ENCODE data around the gene PTK7. TPM values are rescaled to one million over a fixed set of nuclear protein-coding genes. Genes with fewer than 3 reads are reported as not detected.
"Not testable (repeated sequence)": the region's sequence is repeated elsewhere in the genome, so short reads cannot be mapped to it uniquely, and the experiment has no call there.

The PTK7 gene
- total RNA-seq, 1 experiment from 2014 or later = 66.0 TPM

GRCh38 chr6:43130429-43130828, 54.3 kb downstream of the PTK7 start:
- no peak for TF ChIP-seq CTCF (IDR thresholded peaks at IDR 0.05; ENCODE audit: unreplicated experiment)
- CTCF ChIA-PET = interaction anchor here (0.6 to 2.7 kb wide), 8 partner anchors 10 to 229 kb away, joined by 3 to 16 read pairs (median 6); partner anchors contain the start of genes CNPY3, KLC4, MRPL2 and PTK7
- Mint-ChIP-seq H3K27ac (ENCODE audit: unreplicated experiment) (no peak overlapping the region), H3K9me3 (ENCODE audit: low read depth, unreplicated experiment) (no peaks in the 10 kb centered on the region), H3K36me3 (ENCODE audit: insufficient read depth, unreplicated experiment) (no peaks in the 10 kb centered on the region), H3K4me3 (ENCODE audit: low read depth, unreplicated experiment) (no peak overlapping the region), H3K27me3 (ENCODE audit: unreplicated experiment) (no peaks in the 10 kb centered on the region), H3K4me1 (ENCODE audit: low read depth, unreplicated experiment) (peaks cover 8% of the 10 kb centered on the region)
- intact Hi-C loops (cut with micrococcal nuclease; ENCODE audit: unreplicated experiment) = loop anchor here (1.0 kb wide), 1 partner anchor 60 kb away; no protein-coding TSS in a partner anchor
- BruUV-seq (replicated peaks) = no TSS peak
- DNase-seq = no peak

- CTCF ChIA-PET = interaction anchor here (2.7 kb wide), 1 partner anchor 35 kb away, joined by 9 read pairs; no protein-coding TSS in a partner anchor
- H3K4me1 Mint-ChIP-seq (ENCODE audit: low read depth, unreplicated experiment); DNase-seq; H3K27me3 Mint-ChIP-seq (ENCODE audit: unreplicated experiment); BruUV-seq (replicated peaks); intact Hi-C loops (cut with micrococcal nuclease; ENCODE audit: unreplicated experiment); H3K36me3 Mint-ChIP-seq (ENCODE audit: insufficient read depth, unreplicated experiment); H3K4me3 Mint-ChIP-seq (ENCODE audit: low read depth, unreplicated experiment); H3K27ac Mint-ChIP-seq (ENCODE audit: unreplicated experiment); H3K9me3 Mint-ChIP-seq (ENCODE audit: low read depth, unreplicated experiment): not testable (repeated sequence)
Observed at GRCh38 chr6:43131379-43131778, 55.3 kb downstream of the PTK7 start.

- no peak for DNase-seq
- no peak for TF ChIP-seq CTCF (IDR thresholded peaks at IDR 0.05; ENCODE audit: unreplicated experiment)
- Mint-ChIP-seq H3K9me3 (ENCODE audit: low read depth, unreplicated experiment) (no peaks in the 10 kb centered on the region), H3K4me3 (ENCODE audit: low read depth, unreplicated experiment) (no peak overlapping the region), H3K36me3 (ENCODE audit: insufficient read depth, unreplicated experiment) (no peaks in the 10 kb centered on the region), H3K27me3 (ENCODE audit: unreplicated experiment) (no peaks in the 10 kb centered on the region), H3K4me1 (ENCODE audit: low read depth, unreplicated experiment) (no peaks in the 10 kb centered on the region), H3K27ac (ENCODE audit: unreplicated experiment) (no peak overlapping the region)
- CTCF ChIA-PET = interaction anchor here (0.6 kb wide), 1 partner anchor 116 kb away, joined by 3 read pairs; the partner anchor contains the start of gene RRP36
- intact Hi-C loops (cut with micrococcal nuclease; ENCODE audit: unreplicated experiment) = no loop called here
- BruUV-seq (replicated peaks) = no TSS peak
Observed at GRCh38 chr6:43138267-43138666, 62.2 kb downstream of the PTK7 start.

- CTCF ChIA-PET = interaction anchor here (0.7 kb wide), 1 partner anchor 10 kb away, joined by 4 read pairs; no protein-coding TSS in a partner anchor
- DNase-seq; H3K9me3 Mint-ChIP-seq (ENCODE audit: low read depth, unreplicated experiment); H3K27me3 Mint-ChIP-seq (ENCODE audit: unreplicated experiment); H3K4me3 Mint-ChIP-seq (ENCODE audit: low read depth, unreplicated experiment); H3K27ac Mint-ChIP-seq (ENCODE audit: unreplicated experiment); H3K36me3 Mint-ChIP-seq (ENCODE audit: insufficient read depth, unreplicated experiment); BruUV-seq (replicated peaks); H3K4me1 Mint-ChIP-seq (ENCODE audit: low read depth, unreplicated experiment): not testable (repeated sequence)
- intact Hi-C loops (cut with micrococcal nuclease; ENCODE audit: unreplicated experiment) = loop anchor here (5.0 kb wide), 1 partner anchor 178 kb away; the partner anchor contains the start of gene GNMT
Observed at GRCh38 chr6:43139973-43140372, 63.9 kb downstream of the PTK7 start.

GRCh38 chr6:43141644-43142043, 65.5 kb downstream of the PTK7 start:
- intact Hi-C loops (cut with micrococcal nuclease; ENCODE audit: unreplicated experiment) = loop anchor here (2.0 to 5.0 kb wide), 2 partner anchors 133 to 179 kb away; partner anchors contain the start of gene GNMT
- Mint-ChIP-seq H3K4me3 (ENCODE audit: low read depth, unreplicated experiment) (no peak overlapping the region), H3K27ac (ENCODE audit: unreplicated experiment) (no peak overlapping the region), H3K27me3 (ENCODE audit: unreplicated experiment) (no peaks in the 10 kb centered on the region), H3K9me3 (ENCODE audit: low read depth, unreplicated experiment) (no peaks in the 10 kb centered on the region), H3K36me3 (ENCODE audit: insufficient read depth, unreplicated experiment) (no peaks in the 10 kb centered on the region), H3K4me1 (ENCODE audit: low read depth, unreplicated experiment) (peaks cover 9% of the 10 kb centered on the region)
- TF ChIP-seq CTCF (IDR thresholded peaks at IDR 0.05; ENCODE audit: unreplicated experiment) = no peak
- BruUV-seq (replicated peaks) = no TSS peak
- DNase-seq = no peak
- CTCF ChIA-PET = no interaction called here

Measured in Calu3 (cell line).